Measurements from ENCODE around the gene PSIP1. TPM values are rescaled to one million over a fixed set of nuclear protein-coding genes. Genes with fewer than 3 reads are reported as not detected.

Gene PSIP1
- total and polyA plus RNA-seq, 12 donors: 13.6 to 31.7 (median 21.3) TPM

DNA sequence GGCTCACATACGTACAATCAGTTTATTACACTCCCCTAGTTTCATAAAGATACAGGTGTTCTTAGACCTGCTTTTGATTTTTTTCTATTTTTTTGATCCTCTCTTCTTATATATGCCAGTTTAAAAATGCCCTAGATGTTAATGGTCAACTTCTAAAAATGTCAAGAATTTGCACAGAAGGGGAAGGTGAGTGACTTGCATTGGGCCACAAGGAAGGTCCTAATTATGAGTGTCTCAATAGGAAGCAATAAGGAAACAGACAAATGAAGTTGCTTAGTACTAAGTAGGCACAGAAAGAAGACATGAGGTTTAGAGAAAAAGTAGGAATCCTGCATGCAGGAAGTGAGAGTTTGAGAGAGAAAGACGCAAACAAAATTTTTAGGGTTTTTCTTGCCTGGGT is 38.8 kb upstream of the PSIP1 start:
- WGBS, 2 donors: 93 to 94% methylated on average over 2 of the region's 2 CpGs
- intact Hi-C loops (cut with DNase I): loop anchor here in 4 of 10 donors (5.0 to 10.0 kb wide), 4 partner anchors 37 to 255 kb away; partner anchors contain the start of genes PSIP1 (in 1 of the 4) and SNAPC3 (in 1 of the 4)
- H3K27ac ChIP-seq: no peak overlapping the region

DNA sequence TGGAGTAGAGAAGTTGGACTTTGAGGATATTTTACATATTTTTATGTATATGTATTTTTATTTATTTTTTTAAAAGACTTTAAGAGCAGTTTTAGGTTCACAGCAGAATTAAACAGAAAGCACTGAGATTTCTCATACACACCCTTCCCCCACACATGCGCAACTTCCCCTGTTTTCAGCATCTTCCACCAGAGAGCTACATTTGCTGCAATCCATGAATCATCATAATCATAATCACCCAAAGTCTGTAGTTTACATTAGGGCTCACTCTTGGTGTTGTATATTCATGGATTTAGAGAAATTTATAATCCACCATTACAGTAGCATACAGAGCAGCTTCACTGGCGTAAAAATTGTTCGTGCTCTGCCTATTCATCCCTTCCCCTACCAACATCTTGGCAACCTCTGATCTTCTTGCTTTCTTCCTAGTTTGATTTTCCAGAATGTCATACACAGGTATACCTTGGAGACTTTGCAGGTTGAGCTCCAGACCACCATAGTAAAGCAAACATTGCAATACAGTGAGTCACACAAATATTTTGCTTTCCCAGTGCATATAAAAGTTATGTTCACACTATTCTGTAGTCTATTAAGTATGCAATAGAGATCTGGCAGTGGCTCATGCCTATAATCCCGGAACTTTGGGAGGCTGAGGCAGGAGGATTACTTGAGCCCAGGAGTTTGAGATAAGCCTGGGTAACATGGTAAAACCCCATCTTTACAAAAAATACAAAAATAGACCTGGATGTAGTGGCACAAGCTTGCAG is 32.5 kb upstream of the PSIP1 start:
- intact Hi-C loops (cut with DNase I): loop anchor here in 1 of 10 donors (5.0 kb wide), 1 partner anchor 51 kb away; no protein-coding TSS in a partner anchor
- TF ChIP-seq, protein P1, sequence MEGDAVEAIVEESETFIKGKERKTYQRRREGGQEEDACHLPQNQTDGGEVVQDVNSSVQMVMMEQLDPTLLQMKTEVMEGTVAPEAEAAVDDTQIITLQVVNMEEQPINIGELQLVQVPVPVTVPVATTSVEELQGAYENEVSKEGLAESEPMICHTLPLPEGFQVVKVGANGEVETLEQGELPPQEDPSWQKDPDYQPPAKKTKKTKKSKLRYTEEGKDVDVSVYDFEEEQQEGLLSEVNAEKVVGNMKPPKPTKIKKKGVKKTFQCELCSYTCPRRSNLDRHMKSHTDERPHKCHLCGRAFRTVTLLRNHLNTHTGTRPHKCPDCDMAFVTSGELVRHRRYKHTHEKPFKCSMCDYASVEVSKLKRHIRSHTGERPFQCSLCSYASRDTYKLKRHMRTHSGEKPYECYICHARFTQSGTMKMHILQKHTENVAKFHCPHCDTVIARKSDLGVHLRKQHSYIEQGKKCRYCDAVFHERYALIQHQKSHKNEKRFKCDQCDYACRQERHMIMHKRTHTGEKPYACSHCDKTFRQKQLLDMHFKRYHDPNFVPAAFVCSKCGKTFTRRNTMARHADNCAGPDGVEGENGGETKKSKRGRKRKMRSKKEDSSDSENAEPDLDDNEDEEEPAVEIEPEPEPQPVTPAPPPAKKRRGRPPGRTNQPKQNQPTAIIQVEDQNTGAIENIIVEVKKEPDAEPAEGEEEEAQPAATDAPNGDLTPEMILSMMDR (IDR thresholded peaks at IDR 0.05): no peak
- peaks cover 0 to 4% (median 0%) of the 10 kb centered on the region in 11 donors for H3K9me3 ChIP-seq
- H3K4me1 ChIP-seq: no peaks in the 10 kb centered on the region
- H3K27me3 ChIP-seq: peaks cover 0 to 4% (median 0%) of the 10 kb centered on the region in 7 donors
- ATAC-seq: no peak
- H3K27ac ChIP-seq: no peak overlapping the region
- H3K4me3 ChIP-seq: no peak overlapping the region
- WGBS, 2 donors: 92 to 95% methylated on average over 4 of the region's 4 CpGs
- no peak for DNase-seq
- no peaks in the 10 kb centered on the region for H3K36me3 ChIP-seq

More for the DNA sequence above, 38.8 kb upstream of the PSIP1 start:
- H3K36me3 ChIP-seq: no peaks in the 10 kb centered on the region
- ATAC-seq (no peak), DNase-seq (no peak)
- peaks cover 0 to 14% (median 9%) of the 10 kb centered on the region in 9 donors for H3K4me1 ChIP-seq
- H3K4me3 ChIP-seq: no peak overlapping the region
- TF ChIP-seq, protein P1 (IDR thresholded peaks at IDR 0.05): no peak
- no peaks in the 10 kb centered on the region for H3K27me3 ChIP-seq
- H3K9me3 ChIP-seq: no peaks in the 10 kb centered on the region

DNA sequence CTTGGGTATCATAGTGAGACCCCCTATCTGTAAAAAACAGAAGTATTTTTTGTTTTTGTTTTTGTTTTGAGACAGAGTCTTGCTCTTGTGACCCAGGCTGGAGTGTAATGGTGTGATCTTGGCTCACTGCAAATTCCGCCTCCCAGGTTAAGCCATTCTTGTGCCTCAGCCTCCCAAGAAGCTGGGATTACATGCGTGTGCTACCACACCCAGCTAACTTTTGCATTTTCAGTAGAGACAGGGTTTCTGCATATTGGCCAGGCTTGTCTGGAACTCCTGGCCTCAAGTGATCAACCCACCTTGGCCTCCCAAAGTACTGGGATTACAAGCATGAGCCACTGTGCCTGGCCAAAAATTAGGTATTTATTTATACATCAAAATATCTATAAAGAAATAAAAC is 31.9 kb upstream of the PSIP1 start:
- Histone ChIP-seq H3K4me1 (no peaks in the 10 kb centered on the region), H3K27ac (no peak overlapping the region), H3K9me3 (peaks cover 0 to 7% (median 0%) of the 10 kb centered on the region in 11 donors), H3K4me3 (no peak overlapping the region), H3K36me3 (no peaks in the 10 kb centered on the region), H3K27me3 (peaks cover 0 to 4% (median 0%) of the 10 kb centered on the region in 7 donors)
- intact Hi-C loops (cut with DNase I): loop anchor here in 1 of 10 donors (5.0 kb wide), 1 partner anchor 50 kb away; no protein-coding TSS in a partner anchor
- TF ChIP-seq, protein P1 (IDR thresholded peaks at IDR 0.05): no peak
- 95 to 98% methylated on average over 2 of the region's 2 CpGs for WGBS, 2 donors
- no peak for DNase-seq
- ATAC-seq: no peak

DNA sequence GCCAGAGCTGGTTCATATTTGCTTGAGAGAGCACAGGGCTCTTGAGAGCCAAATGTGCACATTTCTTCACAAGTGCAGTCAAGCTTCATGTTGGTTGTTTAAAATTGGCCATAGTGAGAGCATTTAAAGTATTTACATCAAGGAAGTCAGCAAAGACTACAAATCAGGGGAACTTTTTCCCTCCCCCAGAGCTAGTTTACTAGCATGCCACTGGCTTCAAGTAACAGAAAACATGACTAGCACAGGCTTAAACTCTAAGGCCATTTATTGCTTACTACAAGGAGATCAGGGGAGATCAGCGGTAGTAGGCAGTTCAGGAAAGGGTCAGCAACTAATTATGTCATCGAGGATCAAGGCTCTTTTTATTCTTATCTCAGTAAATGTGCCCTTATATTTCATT is 31.1 kb upstream of the PSIP1 start:
- DNase-seq (no peak), ATAC-seq (no peak)
- peaks cover 0 to 7% (median 0%) of the 10 kb centered on the region in 11 donors for H3K9me3 ChIP-seq
- no peak overlapping the region for H3K27ac ChIP-seq
- no peak overlapping the region for H3K4me3 ChIP-seq
- peaks cover 0 to 4% (median 0%) of the 10 kb centered on the region in 7 donors for H3K27me3 ChIP-seq
- TF ChIP-seq, protein P1 (IDR thresholded peaks at IDR 0.05): no peak
- no peaks in the 10 kb centered on the region for H3K4me1 ChIP-seq
- no peaks in the 10 kb centered on the region for H3K36me3 ChIP-seq
- intact Hi-C loops (cut with DNase I): loop anchor here in 1 of 10 donors (5.0 kb wide), 1 partner anchor 50 kb away; no protein-coding TSS in a partner anchor
- 47 to 56% methylated on average over 2 of the region's 2 CpGs for WGBS, 2 donors

All from heart right ventricle (tissue), 16 donors.